T-helper 1 cell treated with Interleukin-12 subunit alpha and Interleukin-12 subunit beta and Interleukin-4 antibody, amounts not matched to agents 30 ng/mL and 1 ng/mL, for 36 hours (primary cell): ENCODE results near the gene ROBO2. TPM values are rescaled to one million over a fixed set of nuclear protein-coding genes. Genes with fewer than 3 reads are reported as not detected.
"Not testable (repeated sequence)": the region's sequence is repeated elsewhere in the genome, so short reads cannot be mapped to it uniquely, and the experiment has no call there.

Experiments used
- intact Hi-C: fragments of 100-400 bp; cut with micrococcal nuclease; formaldehyde crosslinking; loops from one replicate; pipeline ENCODE4 v1.15.1; 2024
- total RNA-seq: library from RNA; stranded (reverse); gene quantifications from 2 replicates; pipeline ENCODE4 v1.2.3, GENCODE V29; 2022

Gene ROBO2
- total RNA-seq, 1 donor from 2014 or later = not detected

- intact Hi-C loops = not testable (repeated sequence)
Observed at GRCh38 chr3:77410334-77410733, 370.4 kb downstream of the ROBO2 start.

- intact Hi-C loops = no loop called here
Observed at GRCh38 chr3:77411334-77411733, 371.4 kb downstream of the ROBO2 start.

GRCh38 chr3:77412021-77412438 lies 372.1 kb downstream of the ROBO2 start:
- intact Hi-C loops = no loop called here

- intact Hi-C loops = no loop called here
Observed at GRCh38 chr3:77412584-77412983, 372.7 kb downstream of the ROBO2 start.

GRCh38 chr3:77414881-77415280 lies 375.0 kb downstream of the ROBO2 start:
- intact Hi-C loops = no loop called here

GRCh38 chr3:77420336-77420735 lies 380.4 kb downstream of the ROBO2 start:
- intact Hi-C loops = no loop called here

GRCh38 chr3:77421916-77422315 lies 382.0 kb downstream of the ROBO2 start:
- intact Hi-C loops = no loop called here

GRCh38 chr3:77426531-77426930 lies 386.6 kb downstream of the ROBO2 start:
- intact Hi-C loops = no loop called here

GRCh38 chr3:77427528-77427927 lies 387.6 kb downstream of the ROBO2 start:
- intact Hi-C loops = no loop called here

GRCh38 chr3:77436908-77437307 lies 397.0 kb downstream of the ROBO2 start:
- intact Hi-C loops = no loop called here

- intact Hi-C loops = no loop called here
Observed at GRCh38 chr3:77446084-77446483, 406.2 kb downstream of the ROBO2 start.

GRCh38 chr3:77446761-77447160 lies 406.9 kb downstream of the ROBO2 start:
- intact Hi-C loops = no loop called here

- intact Hi-C loops = no loop called here
Observed at GRCh38 chr3:77449459-77450350, 409.8 kb downstream of the ROBO2 start.

- intact Hi-C loops = no loop called here
Observed at GRCh38 chr3:77456431-77456830, 416.5 kb downstream of the ROBO2 start.

- intact Hi-C loops = no loop called here
Observed at GRCh38 chr3:77456906-77457305, 417.0 kb downstream of the ROBO2 start.

- intact Hi-C loops = no loop called here
Observed at GRCh38 chr3:77459926-77460325, 420.0 kb downstream of the ROBO2 start.

GRCh38 chr3:77460326-77460725 lies 420.4 kb downstream of the ROBO2 start:
- intact Hi-C loops = no loop called here

- intact Hi-C loops = no loop called here
Observed at GRCh38 chr3:77462951-77463350, 423.1 kb downstream of the ROBO2 start.

- intact Hi-C loops = no loop called here
Observed at GRCh38 chr3:77464111-77464688, 424.3 kb downstream of the ROBO2 start.

- intact Hi-C loops = no loop called here
Observed at GRCh38 chr3:77466562-77467115, 426.7 kb downstream of the ROBO2 start.

- intact Hi-C loops = no loop called here
Observed at GRCh38 chr3:77467702-77468625, 428.1 kb downstream of the ROBO2 start.
